T-helper 1 cell treated with Interleukin-12 subunit alpha and Interleukin-12 subunit beta and Interleukin-4 antibody, amounts not matched to agents 30 μg/mL and 1 μg/mL, for 36 hours (primary cell): Measurements from ENCODE around the gene PLAU.
"Not testable (repeated sequence)": the region's sequence is repeated elsewhere in the genome, so short reads cannot be mapped to it uniquely, and the experiment has no call there.

Source experiments
- H3K27ac Mint-ChIP-seq: one replicate; pipeline ENCODE4 v1.8.0; 2021; ENCODE audit warnings: mild to moderate bottlenecking, mixed read lengths
- H3K27me3 Mint-ChIP-seq: one replicate; pipeline ENCODE4 v1.8.0; 2021; ENCODE audit warnings: low read depth, mixed read lengths
- H3K36me3 Mint-ChIP-seq: one replicate; pipeline ENCODE4 v1.8.0; 2021; ENCODE audit warnings: low read depth, mixed read lengths
- H3K4me1 Mint-ChIP-seq: one replicate; pipeline ENCODE4 v1.8.0; 2021; ENCODE audit warnings: low read depth, mixed read lengths
- H3K4me3 Mint-ChIP-seq: one replicate; pipeline ENCODE4 v1.8.0; 2021; ENCODE audit warnings: mild to moderate bottlenecking, moderate library complexity, mixed read lengths
- H3K9me3 Mint-ChIP-seq: one replicate; pipeline ENCODE4 v1.8.0; 2021; ENCODE audit warnings: mixed read lengths

Gene PLAU

GRCh38 chr10:73956476-73957359 lies 45.8 kb downstream of the PLAU start:
- H3K9me3 Mint-ChIP-seq, result no peaks in the 10 kb centered on the region
- H3K36me3 Mint-ChIP-seq, result no peaks in the 10 kb centered on the region
- H3K27ac Mint-ChIP-seq, result peak overlapping the region; percentile 82
- H3K4me3 Mint-ChIP-seq, result peak overlapping the region; percentile 66
- H3K4me1 Mint-ChIP-seq, result peaks cover 45% of the 10 kb centered on the region
- no peaks in the 10 kb centered on the region for H3K27me3 Mint-ChIP-seq

GRCh38 chr10:73959484-73960243 lies 48.7 kb downstream of the PLAU start:
- Mint-ChIP-seq H3K27me3 (peaks cover 4% of the 10 kb centered on the region), H3K4me3 (no peak overlapping the region), H3K36me3 (no peaks in the 10 kb centered on the region), H3K27ac (peak overlapping the region; percentile 26), H3K9me3 (no peaks in the 10 kb centered on the region), H3K4me1 (peaks cover 39% of the 10 kb centered on the region)

GRCh38 chr10:73962386-73962785 lies 51.5 kb downstream of the PLAU start:
- peaks cover 20% of the 10 kb centered on the region for H3K4me1 Mint-ChIP-seq
- H3K4me3 Mint-ChIP-seq, result no peak overlapping the region
- H3K27ac Mint-ChIP-seq, result no peak overlapping the region
- no peaks in the 10 kb centered on the region for H3K9me3 Mint-ChIP-seq
- H3K36me3 Mint-ChIP-seq, result no peaks in the 10 kb centered on the region
- peaks cover 10% of the 10 kb centered on the region for H3K27me3 Mint-ChIP-seq

DNA sequence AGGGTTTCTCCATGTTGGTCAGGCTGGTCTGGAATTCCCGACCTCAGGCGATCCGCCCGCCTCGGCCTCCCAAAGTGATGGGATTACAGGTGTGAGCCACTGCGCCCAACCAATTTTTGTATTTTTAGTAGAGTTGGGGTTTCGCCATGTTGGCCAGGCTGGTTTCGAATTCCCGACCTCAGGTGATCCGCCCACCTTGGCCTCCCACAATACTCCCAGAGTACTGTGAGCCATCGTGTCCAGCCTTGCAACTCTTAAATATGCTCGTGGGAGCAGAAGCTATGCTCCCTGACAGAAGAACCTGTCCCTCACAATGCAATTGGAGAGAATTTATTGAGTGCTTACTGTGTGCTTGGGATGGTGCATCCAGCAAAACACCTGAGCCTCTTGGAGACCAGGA lies 52.6 kb downstream of the PLAU start:
- H3K4me3 Mint-ChIP-seq, H3K9me3 Mint-ChIP-seq, H3K36me3 Mint-ChIP-seq, H3K27me3 Mint-ChIP-seq, H3K27ac Mint-ChIP-seq: not testable (repeated sequence)
- peaks cover 19% of the 10 kb centered on the region for H3K4me1 Mint-ChIP-seq

- Mint-ChIP-seq H3K27ac (no peak overlapping the region), H3K4me3 (no peak overlapping the region), H3K27me3 (peaks cover 10% of the 10 kb centered on the region)
These were observed 53.8 kb downstream of the PLAU start for GRCh38 chr10:73964743-73965142.

DNA sequence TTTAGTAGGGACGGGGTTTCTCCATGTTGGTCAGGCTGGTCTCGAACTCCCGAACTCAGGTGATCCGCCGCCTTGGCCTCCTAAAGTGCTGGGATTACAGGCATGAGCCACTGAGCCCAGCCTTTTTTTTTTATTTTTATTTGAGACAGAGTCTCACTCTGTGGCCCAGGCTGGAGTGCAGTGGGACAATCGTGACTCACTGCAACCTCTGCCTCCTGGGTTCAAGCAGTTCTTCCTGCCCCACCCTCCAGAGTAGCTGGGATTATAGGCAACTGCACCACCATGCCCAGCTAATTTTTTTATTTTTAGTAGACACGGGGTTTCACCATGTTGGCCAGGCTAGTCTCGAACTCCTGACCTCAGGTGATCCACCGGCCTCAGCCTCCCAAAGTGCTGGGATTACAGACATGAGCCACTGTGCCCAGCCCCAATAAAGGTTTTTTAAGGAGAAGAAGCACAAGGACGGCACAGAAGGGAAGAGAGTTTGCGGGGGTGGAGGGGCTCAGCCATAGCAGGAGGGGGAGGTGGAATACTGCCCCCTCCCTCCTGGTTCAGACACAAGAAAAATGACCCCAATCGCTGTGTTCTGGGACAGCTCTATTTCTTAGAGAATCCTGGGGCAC lies 54.4 kb downstream of the PLAU start:
- not testable (repeated sequence) for H3K4me3 Mint-ChIP-seq, H3K27ac Mint-ChIP-seq, H3K4me1 Mint-ChIP-seq, H3K9me3 Mint-ChIP-seq, H3K36me3 Mint-ChIP-seq
- peaks cover 10% of the 10 kb centered on the region for H3K27me3 Mint-ChIP-seq

More at GRCh38 chr10:73964743-73965142, 53.8 kb downstream of the PLAU start:
- Mint-ChIP-seq H3K4me1 (peaks cover 11% of the 10 kb centered on the region), H3K36me3 (no peaks in the 10 kb centered on the region), H3K9me3 (no peaks in the 10 kb centered on the region)

- Mint-ChIP-seq H3K27me3 (peaks cover 15% of the 10 kb centered on the region), H3K27ac (no peak overlapping the region), H3K9me3 (no peaks in the 10 kb centered on the region), H3K4me1 (peaks cover 4% of the 10 kb centered on the region), H3K4me3 (no peak overlapping the region), H3K36me3 (no peaks in the 10 kb centered on the region)
These were observed 55.2 kb downstream of the PLAU start for GRCh38 chr10:73965890-73966768.

GRCh38 chr10:73967022-73967429 lies 56.1 kb downstream of the PLAU start:
- Mint-ChIP-seq H3K27ac (no peak overlapping the region), H3K36me3 (no peaks in the 10 kb centered on the region), H3K27me3 (peaks cover 15% of the 10 kb centered on the region), H3K4me3 (no peak overlapping the region), H3K9me3 (no peaks in the 10 kb centered on the region), H3K4me1 (peaks cover 4% of the 10 kb centered on the region)
